H9 (cell line): ENCODE measurements around the gene ATF3. TPM values are rescaled to one million over a fixed set of nuclear protein-coding genes. Genes with fewer than 3 reads are reported as not detected.

Source experiments
- DNase-seq: peaks from one replicate; pipeline ENCODE4 v3.0.0-alpha.2; 2017
- H2AFZ ChIP-seq: one replicate; pipeline ENCODE4 v1.6.1; 2013; ENCODE audit warnings: mild to moderate bottlenecking, low read length, control low read depth, moderate library complexity
- H2AK5ac ChIP-seq: 2 replicates; pipeline ENCODE4 v1.6.1; 2013; ENCODE audit warnings: low read length, control low read depth, mixed read lengths; ENCODE audit not compliant: insufficient read length
- H2BK120ac ChIP-seq: one replicate; pipeline ENCODE4 v1.6.1; 2013; ENCODE audit warnings: low read depth, mild to moderate bottlenecking, low read length, control low read depth, inconsistent platforms; ENCODE audit not compliant: poor library complexity, severe bottlenecking
- H2BK12ac ChIP-seq: 2 replicates; pipeline ENCODE4 v1.6.1; 2013; ENCODE audit warnings: low read length, control low read depth, mixed read lengths, low read depth; ENCODE audit not compliant: insufficient read length
- H2BK15ac ChIP-seq: 2 replicates; pipeline ENCODE4 v1.6.1; 2013; ENCODE audit warnings: low read depth, low read length, control low read depth
- H2BK20ac ChIP-seq: one replicate; pipeline ENCODE4 v1.6.1; 2013; ENCODE audit warnings: low read depth, mild to moderate bottlenecking, low read length, control low read depth, inconsistent platforms; ENCODE audit not compliant: poor library complexity, severe bottlenecking
- H2BK5ac ChIP-seq: 2 replicates; pipeline ENCODE4 v1.6.1; 2013; ENCODE audit warnings: low read length, control low read depth, mixed read lengths; ENCODE audit not compliant: insufficient read length
- H3K14ac ChIP-seq: 2 replicates; pipeline ENCODE4 v1.6.1; 2013; ENCODE audit warnings: low read length, control low read depth; ENCODE audit not compliant: insufficient read depth
- H3K18ac ChIP-seq: 2 replicates; pipeline ENCODE4 v1.6.1; 2013; ENCODE audit warnings: low read depth, mild to moderate bottlenecking, mixed read lengths, low read length, control low read depth; ENCODE audit not compliant: insufficient read length
- H3K23ac ChIP-seq: 2 replicates; pipeline ENCODE4 v1.6.1; 2013; ENCODE audit warnings: low read length, control low read depth, mixed read lengths, low read depth; ENCODE audit not compliant: insufficient read length
- H3K23me2 ChIP-seq: 2 replicates; pipeline ENCODE4 v1.6.1; 2013; ENCODE audit warnings: low read depth, mild to moderate bottlenecking, mixed read lengths, low read length, control low read depth; ENCODE audit not compliant: insufficient read length, poor library complexity, severe bottlenecking
- H3K27ac ChIP-seq: 2 replicates; pipeline ENCODE4 v1.5.1; 2013; ENCODE audit warnings: low read length, control low read depth, mixed read lengths, low read depth; ENCODE audit not compliant: insufficient read length
- H3K27me3 ChIP-seq: 2 replicates; pipeline ENCODE4 v1.6.1; 2013; ENCODE audit warnings: low read length, control low read depth, inconsistent platforms; ENCODE audit not compliant: insufficient read depth
- H3K4ac ChIP-seq: 2 replicates; pipeline ENCODE4 v1.6.1; 2013; ENCODE audit warnings: low read depth, mild to moderate bottlenecking, control low read depth, inconsistent platforms, low read length, moderate library complexity
- H3K4me1 ChIP-seq: 2 replicates; pipeline ENCODE4 v1.6.1; 2013; ENCODE audit warnings: low read length, control low read depth, inconsistent platforms; ENCODE audit not compliant: insufficient read depth
- H3K4me2 ChIP-seq: 2 replicates; pipeline ENCODE4 v1.6.1; 2013; ENCODE audit warnings: low read length, control low read depth, mixed read lengths; ENCODE audit not compliant: insufficient read length, insufficient read depth
- H3K56ac ChIP-seq: 2 replicates; pipeline ENCODE4 v1.6.1; 2013; ENCODE audit warnings: low read depth, mild to moderate bottlenecking, mixed read lengths, low read length, control low read depth; ENCODE audit not compliant: insufficient read length
- H3K79me1 ChIP-seq: 2 replicates; pipeline ENCODE4 v1.6.1; 2013; ENCODE audit warnings: low read depth, mild to moderate bottlenecking, moderate library complexity, low read length, control low read depth, inconsistent platforms; ENCODE audit not compliant: insufficient read depth, poor library complexity, severe bottlenecking
- H3K79me2 ChIP-seq: 2 replicates; pipeline ENCODE4 v1.6.1; 2013; ENCODE audit warnings: low read length, control low read depth, inconsistent platforms; ENCODE audit not compliant: insufficient read depth
- H3K9ac ChIP-seq: 2 replicates; pipeline ENCODE4 v1.6.1; 2013; ENCODE audit warnings: low read length, control low read depth, mixed read lengths; ENCODE audit not compliant: insufficient read length; ENCODE audit errors: extremely low read depth
- H3K9me3 ChIP-seq: one replicate; pipeline ENCODE4 v1.6.1; 2013; ENCODE audit warnings: low read depth, low read length, inconsistent platforms; ENCODE audit not compliant: control insufficient read depth
- H3T11ph ChIP-seq: one replicate; pipeline ENCODE4 v1.6.1; 2013; ENCODE audit warnings: mild to moderate bottlenecking, low read length, control low read depth, inconsistent platforms
- H4K20me1 ChIP-seq: one replicate; pipeline ENCODE4 v1.6.1; 2013; ENCODE audit not compliant: control insufficient read depth, insufficient read length, insufficient read depth
- H4K5ac ChIP-seq: 2 replicates; pipeline ENCODE4 v1.6.1; 2013; ENCODE audit warnings: low read depth, mild to moderate bottlenecking, mixed read lengths, low read length, control low read depth; ENCODE audit not compliant: insufficient read length
- H4K8ac ChIP-seq: replicated peaks from 2 replicates; pipeline ENCODE4 v1.6.1; 2013; ENCODE audit warnings: low read length, control low read depth, mixed read lengths, low read depth; ENCODE audit not compliant: insufficient read length
- H4K91ac ChIP-seq: 2 replicates; pipeline ENCODE4 v1.6.1; 2013; ENCODE audit warnings: low read depth, mild to moderate bottlenecking, moderate library complexity, mixed read lengths, low read length, control low read depth; ENCODE audit not compliant: insufficient read length
- H3K27ac Mint-ChIP-seq, 3 experiments: 2 replicates in 2 of 3; 3 replicates in 1 of 3; pipeline ENCODE4 v1.8.0; 2020 to 2021; ENCODE audit warnings: mixed read lengths in 3 of 3, mild to moderate bottlenecking in 1 of 3, moderate library complexity in 1 of 3
- H3K27me3 Mint-ChIP-seq: 2 replicates; pipeline ENCODE4 v1.8.0; 2021; ENCODE audit warnings: low read depth, mild to moderate bottlenecking, moderate library complexity, mixed read lengths
- H3K36me3 Mint-ChIP-seq, 3 experiments: 2 replicates in 2 of 3; 3 replicates in 1 of 3; pipeline ENCODE4 v1.8.0; 2020 to 2021; ENCODE audit warnings: low read depth in 3 of 3, mixed read lengths in 3 of 3; ENCODE audit not compliant: insufficient read depth in 1 of 3
- H3K4me1 Mint-ChIP-seq, 2 experiments: 2 replicates each; pipeline ENCODE4 v1.8.0; 2020; ENCODE audit warnings: mixed read lengths in 2 of 2
- H3K4me3 Mint-ChIP-seq, 2 experiments: 2 replicates in 1 of 2; 3 replicates in 1 of 2; pipeline ENCODE4 v1.8.0; 2020 to 2021; ENCODE audit warnings: mild to moderate bottlenecking in 2 of 2, mixed read lengths in 2 of 2, moderate library complexity in 1 of 2
- H3K9me3 Mint-ChIP-seq, 2 experiments: 2 replicates in 1 of 2; 3 replicates in 1 of 2; pipeline ENCODE4 v1.8.0; 2020; ENCODE audit warnings: mild to moderate bottlenecking in 2 of 2, mixed read lengths in 2 of 2, moderate library complexity in 1 of 2
- CTCF ChIP-seq: fragments of 200-600 bp; sonication (generic); conservative IDR thresholded peaks from 3 replicates; pipeline ENCODE4 v1.8.0; 2021; ENCODE audit warnings: antibody characterized with exemption, mild to moderate bottlenecking
- WGBS: extraction: QIAGEN DNeasy Blood & Tissue Kit; methylation state at CpG from one replicate; pipeline ENCODE4 v1.1.7; 2013; ENCODE audit warnings: missing lambda C conversion rate, low lambda C conversion rate, mixed read lengths; ENCODE audit not compliant: insufficient read length; ENCODE audit errors: extremely low coverage; 5-methylcytosine and 5-hydroxymethylcytosine counted together
- total RNA-seq: library from RNA; stranded (reverse); gene quantifications from 2 replicates; pipeline ENCODE4 v1.2.1, GENCODE V29; 2021

Gene ATF3
- total RNA-seq, 1 experiment from 2014 or later = 14.7 TPM

DNA sequence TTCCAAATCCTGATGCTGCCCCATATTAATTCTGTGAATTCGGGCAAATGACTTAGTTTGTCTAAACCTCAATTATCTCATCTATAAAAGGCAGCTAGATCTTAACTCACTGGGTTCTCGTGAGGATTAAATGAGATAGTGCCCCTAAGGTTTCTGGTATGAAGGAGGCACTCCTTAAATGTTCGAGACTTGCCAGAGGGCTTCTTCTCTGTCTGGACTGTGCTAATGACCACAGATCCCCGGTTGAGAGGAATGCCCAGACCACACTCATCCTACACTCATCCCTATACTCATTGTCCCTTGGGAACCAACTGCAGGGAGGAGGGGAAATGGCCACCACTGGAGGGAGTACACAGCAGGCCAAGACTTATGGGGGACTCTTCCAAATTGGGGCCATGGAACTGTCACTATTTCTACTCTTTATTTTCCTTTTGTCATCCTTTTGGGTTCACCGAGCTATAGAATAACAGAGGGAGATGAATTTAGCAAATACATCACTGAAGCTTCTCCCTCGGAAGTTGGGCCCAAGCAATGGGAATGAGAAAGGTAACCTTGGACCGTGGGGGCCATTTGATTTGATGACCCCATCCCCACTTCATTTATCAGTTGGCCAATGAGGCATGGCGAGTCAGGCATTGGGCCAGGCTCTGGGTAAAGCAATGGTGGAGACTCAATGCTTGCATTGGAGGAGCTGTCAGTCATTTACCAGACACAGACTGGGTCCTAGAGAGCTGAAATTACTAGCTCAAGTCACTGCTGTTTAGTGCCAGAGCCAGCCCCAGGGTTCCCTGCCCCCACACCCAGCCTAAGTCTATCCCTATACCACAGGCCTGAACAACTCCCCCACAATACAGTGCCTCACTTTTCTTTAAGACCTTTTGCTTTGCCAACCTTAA is 5.1 kb downstream of the ATF3 start:
- Histone ChIP-seq H3K79me1 (no peaks in the 10 kb centered on the region), H3K27me3 (peaks cover 7% of the 10 kb centered on the region; the same call in 1 of the 2 replicates), H3K56ac (no peak overlapping the region), H3K27ac (no peak overlapping the region), H2BK120ac (no peak overlapping the region), H4K5ac (no peak overlapping the region), H3K23ac (no peak overlapping the region), H3K23me2 (peaks cover 7% of the 10 kb centered on the region), H4K91ac (no peak overlapping the region), H3K4ac (no peak overlapping the region), H3K79me2 (peaks cover 11% of the 10 kb centered on the region; the same call in 1 of the 2 replicates), H3K4me1 (peaks cover 13% of the 10 kb centered on the region), H4K20me1 (no peaks in the 10 kb centered on the region), H3K14ac (no peak overlapping the region), H2BK5ac (no peak overlapping the region), H3K9ac (no peak overlapping the region), H2BK12ac (no peak overlapping the region), H4K8ac (no peak overlapping the region), H2BK15ac (no peak overlapping the region), H2BK20ac (no peak overlapping the region), H3K9me3 (no peaks in the 10 kb centered on the region), H2AFZ (no peak overlapping the region), H3T11ph (no peak overlapping the region), H2AK5ac (no peak overlapping the region), H3K4me2 (no peak overlapping the region), H3K18ac (no peak overlapping the region)
- peaks cover 53% of the 10 kb centered on the region in 2 experiments for H3K4me1 Mint-ChIP-seq
- no peak for DNase-seq
- peaks cover 29 to 46% (median 39%) of the 10 kb centered on the region in 3 experiments for H3K36me3 Mint-ChIP-seq
- WGBS = no CpG with 5 or more reads among the region's 8 CpGs
- no peak overlapping the region for H3K4me3 Mint-ChIP-seq
- peaks cover 20% of the 10 kb centered on the region for H3K27me3 Mint-ChIP-seq
- no peak for TF ChIP-seq CTCF
- peak overlapping the region in 1 of 3 experiments; percentile 87; a peak in 1 of 7 replicates for H3K27ac Mint-ChIP-seq
- H3K9me3 Mint-ChIP-seq = no peaks in the 10 kb centered on the region; a peak in 1 of 5 replicates
